ENCODE data around the gene ENTR1.

- TF ChIP-seq ZNF30 (CRISPR knock-in tag; IDR thresholded peaks at IDR 0.05) (no peak), MAZ (IDR thresholded peaks at IDR 0.05; ENCODE audit: borderline replicate concordance, low read depth, low read length) (no peak), MAZ (CRISPR knock-in tag; IDR thresholded peaks at IDR 0.05; ENCODE audit: low read depth) (no peak), POLR2A (IDR thresholded peaks at IDR 0.05; ENCODE audit: insufficient read depth in 1 of 2, low read depth in 2 of 2, low read length in 2 of 2) (no peak), POGZ (CRISPR knock-in tag; IDR thresholded peaks at IDR 0.05) (no peak), IRF2 (CRISPR knock-in tag; IDR thresholded peaks at IDR 0.05) (no peak), SMC3 (IDR thresholded peaks at IDR 0.05; ENCODE audit: low read length) (no peak), ZNF558 (CRISPR knock-in tag; IDR thresholded peaks at IDR 0.05; ENCODE audit: borderline replicate concordance) (no peak), HNRNPL (IDR thresholded peaks at IDR 0.05; ENCODE audit: low read depth, low read length) (no peak), BRCA1 (CRISPR knock-in tag; IDR thresholded peaks at IDR 0.05) (no peak), FOXA1 (IDR thresholded peaks at IDR 0.05) (no peak), FOXA1 (CRISPR knock-in tag; IDR thresholded peaks at IDR 0.05) (no peak), TBL1XR1 (IDR thresholded peaks at IDR 0.05; ENCODE audit: borderline replicate concordance, low read length, partially characterized antibody) (no peak), CTCF (CRISPR knock-in tag; IDR thresholded peaks at IDR 0.05) (no peak), ZBTB33 (CRISPR knock-in tag; IDR thresholded peaks at IDR 0.05) (no peak)
These were observed 2.5 kb upstream of the ENTR1 start for GRCh38 chr9:136412962-136413361.

Data from HepG2 (cell line).